DMS153 (cell line): Measurements from ENCODE around the gene PLXDC1.

Source experiments
- DNase-seq: peaks from one replicate; lab custom pipeline; 2025; lab: John Stamatoyannopoulos, UW

Gene PLXDC1

GRCh38 chr17:39096508-39097149 is 54.8 kb downstream of the PLXDC1 start:
- DNase-seq: peak; percentile 23

GRCh38 chr17:39095309-39095686 is 56.1 kb downstream of the PLXDC1 start:
- no peak for DNase-seq

GRCh38 chr17:39094607-39095308 is 56.7 kb downstream of the PLXDC1 start:
- DNase-seq: no peak

GRCh38 chr17:39092692-39093230 is 58.7 kb downstream of the PLXDC1 start:
- no peak for DNase-seq

- no peak for DNase-seq
Measured at GRCh38 chr17:39090908-39091665, 60.4 kb downstream of the PLXDC1 start.

DNA sequence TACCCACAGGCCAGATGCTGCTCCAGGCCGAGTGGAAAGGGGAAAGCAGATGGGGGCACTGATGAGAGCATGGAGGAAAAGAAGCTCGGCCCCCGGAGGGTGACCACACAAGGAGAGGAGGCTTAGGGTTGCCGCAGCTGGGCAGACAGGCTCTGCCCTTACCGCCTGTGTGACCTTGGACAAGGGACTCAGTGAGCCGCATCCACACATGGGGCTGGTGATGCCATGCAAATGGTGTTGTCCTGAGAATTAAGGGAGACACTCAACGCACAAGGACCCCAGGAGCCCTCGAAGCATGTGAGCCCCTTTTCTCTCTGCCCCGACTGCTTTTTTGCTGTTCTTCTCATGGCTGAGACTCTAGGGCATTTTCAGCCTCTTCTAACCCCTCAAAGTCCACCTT is 61.0 kb downstream of the PLXDC1 start:
- DNase-seq: no peak

GRCh38 chr17:39084558-39084957 is 66.9 kb downstream of the PLXDC1 start:
- DNase-seq: no peak

- no peak for DNase-seq
Measured at GRCh38 chr17:39083270-39083669, 68.2 kb downstream of the PLXDC1 start.

GRCh38 chr17:39082482-39082881 is 69.0 kb downstream of the PLXDC1 start:
- DNase-seq: no peak

DNA sequence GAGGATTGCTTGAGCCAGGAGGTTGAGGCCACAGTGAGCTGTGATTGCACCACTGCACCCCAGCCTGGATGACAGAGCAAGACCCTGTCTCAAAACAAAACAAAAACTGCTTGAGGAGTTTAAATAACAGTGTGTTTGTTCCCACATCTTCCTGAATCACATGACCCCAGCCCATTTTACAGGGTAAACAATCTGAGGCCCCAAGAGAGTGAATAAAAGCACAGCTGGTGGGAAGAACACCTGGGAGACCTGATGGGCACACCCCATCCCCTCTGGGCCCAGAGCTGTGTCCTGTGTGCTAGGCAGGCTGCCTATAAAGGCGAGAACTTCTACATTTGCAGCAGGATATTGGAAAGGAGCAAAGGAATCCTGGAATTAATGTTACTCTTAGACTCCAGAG is 69.6 kb downstream of the PLXDC1 start:
- no peak for DNase-seq

DNA sequence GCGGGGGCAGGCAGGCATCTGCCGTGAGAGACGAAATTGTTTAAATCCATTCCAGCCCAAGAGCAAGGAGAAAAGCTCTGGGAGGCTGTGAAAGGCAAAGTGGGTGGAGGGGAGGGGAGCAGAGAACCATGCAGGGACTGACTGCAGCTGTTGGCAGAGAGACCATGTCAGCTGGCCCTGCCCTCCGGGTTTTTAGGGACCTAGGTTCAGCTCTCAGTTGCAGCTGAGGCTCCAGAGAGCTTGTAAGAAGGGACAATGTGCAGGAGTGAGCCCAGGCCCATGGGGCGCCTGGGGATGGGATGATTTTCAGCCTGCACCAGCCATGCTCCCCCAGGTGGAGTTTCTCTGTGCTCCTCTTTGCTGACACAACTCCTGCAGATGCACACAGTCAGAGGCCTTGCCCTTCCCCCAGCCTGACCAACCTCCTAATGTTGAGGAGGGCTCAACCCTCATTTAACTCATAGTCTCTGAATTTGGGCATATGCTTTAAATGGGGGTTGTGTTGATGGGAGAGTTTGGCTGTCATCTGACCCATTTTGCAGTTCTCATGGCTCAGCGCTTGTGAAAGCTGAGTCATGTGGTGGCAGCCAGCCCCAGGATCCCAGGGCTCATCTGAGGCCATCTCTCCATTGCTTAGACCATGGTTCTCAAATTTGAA is 70.9 kb downstream of the PLXDC1 start:
- no peak for DNase-seq

GRCh38 chr17:39079836-39080235 is 71.6 kb downstream of the PLXDC1 start:
- DNase-seq: no peak

GRCh38 chr17:39077866-39078265 is 73.6 kb downstream of the PLXDC1 start:
- no peak for DNase-seq

GRCh38 chr17:39077252-39077651 is 74.2 kb downstream of the PLXDC1 start:
- no peak for DNase-seq

GRCh38 chr17:39074676-39075075 is 76.8 kb downstream of the PLXDC1 start:
- DNase-seq: no peak

- no peak for DNase-seq
Measured at GRCh38 chr17:39073916-39074315, 77.5 kb downstream of the PLXDC1 start.

GRCh38 chr17:39073353-39073752 is 78.1 kb downstream of the PLXDC1 start:
- no peak for DNase-seq

- no peak for DNase-seq
Measured at GRCh38 chr17:39071573-39071972, 79.9 kb downstream of the PLXDC1 start.

DNA sequence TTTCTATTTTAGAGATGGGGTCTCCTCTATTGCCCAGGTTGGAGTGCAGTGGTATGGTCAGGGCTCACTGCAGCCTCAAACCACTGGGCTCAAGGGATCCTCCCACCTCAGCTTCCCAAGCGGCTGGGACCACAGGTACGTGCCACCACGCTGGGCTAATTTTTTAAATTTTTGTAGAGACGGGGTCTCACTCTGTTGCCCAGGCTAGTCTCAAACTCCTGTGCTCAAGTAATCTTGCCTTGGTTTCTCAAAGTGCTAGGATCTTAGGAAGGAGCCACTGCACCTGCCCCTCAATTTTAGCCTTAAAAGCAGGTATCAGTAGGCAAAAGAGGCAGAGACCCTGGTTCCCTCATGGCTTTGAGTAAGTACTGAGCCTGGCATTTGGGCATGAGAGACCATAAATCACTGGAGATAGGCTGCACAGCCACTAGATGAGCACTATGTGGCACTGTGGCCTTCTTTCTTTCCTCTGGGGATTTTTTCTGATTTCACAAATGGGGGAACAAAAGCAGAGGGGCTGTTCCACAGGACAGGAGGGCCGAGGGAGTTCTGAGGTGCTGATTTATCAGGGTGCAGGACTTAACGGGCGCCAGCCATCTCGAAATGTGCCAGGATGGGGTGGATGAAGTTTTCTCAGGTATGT is 82.2 kb downstream of the PLXDC1 start:
- DNase-seq: no peak

- no peak for DNase-seq
Measured at GRCh38 chr17:39064819-39065218, 86.6 kb downstream of the PLXDC1 start.

GRCh38 chr17:39064374-39064773 is 87.1 kb downstream of the PLXDC1 start:
- no peak for DNase-seq

- no peak for DNase-seq
Measured at GRCh38 chr17:39063681-39064069, 87.8 kb downstream of the PLXDC1 start.
